ENCODE results near the gene CPVL. TPM values are rescaled to one million over a fixed set of nuclear protein-coding genes. Genes with fewer than 3 reads are reported as not detected.

The CPVL gene
- total RNA-seq, 1 experiment from 2014 or later: 1.1 TPM

DNA sequence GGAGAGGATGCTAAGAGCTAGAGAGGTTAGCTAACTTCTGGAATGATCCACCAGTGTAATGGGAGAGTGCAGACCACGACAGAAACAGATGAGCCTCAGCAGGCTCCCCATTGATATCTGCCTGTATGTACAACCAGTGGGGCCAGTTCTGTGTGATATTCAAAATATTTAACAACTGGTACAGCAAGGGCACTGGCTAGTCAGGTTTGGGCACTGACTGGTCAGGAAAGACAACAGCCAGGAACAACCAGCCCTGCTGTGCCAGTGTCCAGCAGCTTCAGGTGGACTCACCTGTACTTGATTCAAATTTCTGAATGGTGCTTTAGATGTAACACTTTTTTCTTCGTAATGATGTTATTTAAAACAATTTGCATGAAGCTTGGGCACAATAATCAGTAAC, 182.3 kb downstream of the CPVL start:
- Histone ChIP-seq H3K9me3 (ENCODE audit: control insufficient read depth, insufficient read depth, low read depth, low read length) (no peaks in the 10 kb centered on the region; the same call in 1 of the 2 replicates), H3K36me3 (ENCODE audit: control insufficient read depth, insufficient read depth, low read length) (no peaks in the 10 kb centered on the region), H3K4me3 (ENCODE audit: low read depth in 2 of 2, low read length in 2 of 2) (no peak overlapping the region), H3K27ac (ENCODE audit: low read length) (no peak overlapping the region), H3K4me1 (ENCODE audit: control insufficient read depth, insufficient read depth, low read length) (no peaks in the 10 kb centered on the region), H3K27me3 (ENCODE audit: control insufficient read depth, insufficient read depth, low read length) (peaks cover 3% of the 10 kb centered on the region; the same call in 1 of the 2 replicates)
- CTCF ChIA-PET: no interaction called here
- POLR2A ChIA-PET: no interaction called here
- TF ChIP-seq SIN3A (IDR thresholded peaks at IDR 0.05; ENCODE audit: borderline replicate concordance, insufficient read depth, low read depth, low read length) (no peak), POLR2AphosphoS5 (IDR thresholded peaks at IDR 0.05; ENCODE audit: low read depth, low read length) (no peak), TCF7L2 (IDR thresholded peaks at IDR 0.05; ENCODE audit: low read depth, low read length) (no peak)
- TF ChIP-seq, protein P1, sequence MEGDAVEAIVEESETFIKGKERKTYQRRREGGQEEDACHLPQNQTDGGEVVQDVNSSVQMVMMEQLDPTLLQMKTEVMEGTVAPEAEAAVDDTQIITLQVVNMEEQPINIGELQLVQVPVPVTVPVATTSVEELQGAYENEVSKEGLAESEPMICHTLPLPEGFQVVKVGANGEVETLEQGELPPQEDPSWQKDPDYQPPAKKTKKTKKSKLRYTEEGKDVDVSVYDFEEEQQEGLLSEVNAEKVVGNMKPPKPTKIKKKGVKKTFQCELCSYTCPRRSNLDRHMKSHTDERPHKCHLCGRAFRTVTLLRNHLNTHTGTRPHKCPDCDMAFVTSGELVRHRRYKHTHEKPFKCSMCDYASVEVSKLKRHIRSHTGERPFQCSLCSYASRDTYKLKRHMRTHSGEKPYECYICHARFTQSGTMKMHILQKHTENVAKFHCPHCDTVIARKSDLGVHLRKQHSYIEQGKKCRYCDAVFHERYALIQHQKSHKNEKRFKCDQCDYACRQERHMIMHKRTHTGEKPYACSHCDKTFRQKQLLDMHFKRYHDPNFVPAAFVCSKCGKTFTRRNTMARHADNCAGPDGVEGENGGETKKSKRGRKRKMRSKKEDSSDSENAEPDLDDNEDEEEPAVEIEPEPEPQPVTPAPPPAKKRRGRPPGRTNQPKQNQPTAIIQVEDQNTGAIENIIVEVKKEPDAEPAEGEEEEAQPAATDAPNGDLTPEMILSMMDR (IDR thresholded peaks at IDR 0.05): no peak
- TF ChIP-seq, protein P2, sequence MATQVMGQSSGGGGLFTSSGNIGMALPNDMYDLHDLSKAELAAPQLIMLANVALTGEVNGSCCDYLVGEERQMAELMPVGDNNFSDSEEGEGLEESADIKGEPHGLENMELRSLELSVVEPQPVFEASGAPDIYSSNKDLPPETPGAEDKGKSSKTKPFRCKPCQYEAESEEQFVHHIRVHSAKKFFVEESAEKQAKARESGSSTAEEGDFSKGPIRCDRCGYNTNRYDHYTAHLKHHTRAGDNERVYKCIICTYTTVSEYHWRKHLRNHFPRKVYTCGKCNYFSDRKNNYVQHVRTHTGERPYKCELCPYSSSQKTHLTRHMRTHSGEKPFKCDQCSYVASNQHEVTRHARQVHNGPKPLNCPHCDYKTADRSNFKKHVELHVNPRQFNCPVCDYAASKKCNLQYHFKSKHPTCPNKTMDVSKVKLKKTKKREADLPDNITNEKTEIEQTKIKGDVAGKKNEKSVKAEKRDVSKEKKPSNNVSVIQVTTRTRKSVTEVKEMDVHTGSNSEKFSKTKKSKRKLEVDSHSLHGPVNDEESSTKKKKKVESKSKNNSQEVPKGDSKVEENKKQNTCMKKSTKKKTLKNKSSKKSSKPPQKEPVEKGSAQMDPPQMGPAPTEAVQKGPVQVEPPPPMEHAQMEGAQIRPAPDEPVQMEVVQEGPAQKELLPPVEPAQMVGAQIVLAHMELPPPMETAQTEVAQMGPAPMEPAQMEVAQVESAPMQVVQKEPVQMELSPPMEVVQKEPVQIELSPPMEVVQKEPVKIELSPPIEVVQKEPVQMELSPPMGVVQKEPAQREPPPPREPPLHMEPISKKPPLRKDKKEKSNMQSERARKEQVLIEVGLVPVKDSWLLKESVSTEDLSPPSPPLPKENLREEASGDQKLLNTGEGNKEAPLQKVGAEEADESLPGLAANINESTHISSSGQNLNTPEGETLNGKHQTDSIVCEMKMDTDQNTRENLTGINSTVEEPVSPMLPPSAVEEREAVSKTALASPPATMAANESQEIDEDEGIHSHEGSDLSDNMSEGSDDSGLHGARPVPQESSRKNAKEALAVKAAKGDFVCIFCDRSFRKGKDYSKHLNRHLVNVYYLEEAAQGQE (IDR thresholded peaks at IDR 0.05; ENCODE audit: insufficient read depth in 1 of 2, low read depth in 2 of 2, low read length in 1 of 2): no peak
- in situ Hi-C loops (cut with HindIII; ENCODE audit: low pct_unique_long_range_greater_than_20kb, low sequenced_read_pairs) (no loop called here), intact Hi-C loops (cut with micrococcal nuclease; ENCODE audit: unreplicated experiment) (no loop called here)
- ATAC-seq (no peak), DNase-seq (ENCODE audit: low read depth, low spot score) (no peak)
- no TSS peak for BruUV-seq (replicated peaks)

DNA sequence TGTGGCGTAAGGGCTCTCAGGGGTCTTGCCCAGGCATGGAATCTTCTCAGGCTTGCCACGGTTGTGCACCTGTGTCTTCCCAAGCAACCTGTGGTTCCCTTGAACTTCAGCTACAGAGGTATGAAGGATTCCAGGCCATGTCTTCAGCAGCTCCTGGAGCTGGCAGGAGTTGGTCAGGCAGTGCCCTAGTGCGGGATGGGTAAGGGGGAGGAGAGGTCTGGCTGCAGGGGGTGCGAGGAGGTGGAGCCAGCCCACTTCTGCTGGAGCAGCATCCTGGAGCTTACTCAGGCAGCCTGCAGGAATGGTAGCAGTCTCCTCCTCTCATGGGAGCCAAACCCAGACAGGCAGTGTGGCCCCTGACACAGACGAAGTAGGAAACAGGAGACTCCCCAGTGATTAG, 184.4 kb downstream of the CPVL start:
- ChIA-PET CTCF (interaction anchor here (0.9 kb wide), 1 partner anchor 144 kb away, joined by 3 read pairs; no protein-coding TSS in a partner anchor), POLR2A (no interaction called here)
- DNase-seq (ENCODE audit: low read depth, low spot score) (no peak), ATAC-seq (no peak)
- Histone ChIP-seq H3K27ac (ENCODE audit: low read length) (no peak overlapping the region), H3K36me3 (ENCODE audit: control insufficient read depth, insufficient read depth, low read length) (no peaks in the 10 kb centered on the region), H3K9me3 (ENCODE audit: control insufficient read depth, insufficient read depth, low read depth, low read length) (no peaks in the 10 kb centered on the region; the same call in 1 of the 2 replicates), H3K4me3 (ENCODE audit: low read depth in 2 of 2, low read length in 2 of 2) (no peak overlapping the region), H3K27me3 (ENCODE audit: control insufficient read depth, insufficient read depth, low read length) (peaks cover 4% of the 10 kb centered on the region), H3K4me1 (ENCODE audit: control insufficient read depth, insufficient read depth, low read length) (no peaks in the 10 kb centered on the region)
- TF ChIP-seq POLR2AphosphoS5 (IDR thresholded peaks at IDR 0.05; ENCODE audit: low read depth, low read length) (no peak), TCF7L2 (IDR thresholded peaks at IDR 0.05; ENCODE audit: low read depth, low read length) (no peak), SIN3A (IDR thresholded peaks at IDR 0.05; ENCODE audit: borderline replicate concordance, insufficient read depth, low read depth, low read length) (no peak)
- TF ChIP-seq, protein P2 (IDR thresholded peaks at IDR 0.05; ENCODE audit: insufficient read depth in 1 of 2, low read depth in 2 of 2, low read length in 1 of 2): no peak
- TF ChIP-seq, protein P1 (IDR thresholded peaks at IDR 0.05): no peak
- intact Hi-C loops (cut with micrococcal nuclease; ENCODE audit: unreplicated experiment) (no loop called here), in situ Hi-C loops (cut with HindIII; ENCODE audit: low pct_unique_long_range_greater_than_20kb, low sequenced_read_pairs) (no loop called here)
- no TSS peak for BruUV-seq (replicated peaks)

Measured in Panc1 (cell line).